Keratinocyte (primary cell): ENCODE data around the gene PTPN5.

Experiments
- EZH2 ChIP-seq: IDR thresholded peaks from one replicate; pipeline ENCODE4 v1.6.1; 2012; ENCODE audit warnings: inconsistent platforms, mild to moderate bottlenecking, low read length, moderate library complexity
- TF ChIP-seq, protein P1 (sequence below), 3 experiments: IDR thresholded peaks in 1 of 3; conservative IDR thresholded peaks in 1 of 3; optimal IDR thresholded peaks in 1 of 3; 2 replicates in 2 of 3; 3 replicates in 1 of 3; pipeline versions ENCODE3 to v1.5.1; 2011; ENCODE audit warnings: low read length in 3 of 3, mild to moderate bottlenecking in 3 of 3, moderate library complexity in 2 of 3, control low read depth in 1 of 3, inconsistent platforms in 1 of 3; ENCODE audit not compliant: insufficient read depth in 2 of 3; ENCODE audit errors: extremely low read depth in 1 of 3

DNA sequence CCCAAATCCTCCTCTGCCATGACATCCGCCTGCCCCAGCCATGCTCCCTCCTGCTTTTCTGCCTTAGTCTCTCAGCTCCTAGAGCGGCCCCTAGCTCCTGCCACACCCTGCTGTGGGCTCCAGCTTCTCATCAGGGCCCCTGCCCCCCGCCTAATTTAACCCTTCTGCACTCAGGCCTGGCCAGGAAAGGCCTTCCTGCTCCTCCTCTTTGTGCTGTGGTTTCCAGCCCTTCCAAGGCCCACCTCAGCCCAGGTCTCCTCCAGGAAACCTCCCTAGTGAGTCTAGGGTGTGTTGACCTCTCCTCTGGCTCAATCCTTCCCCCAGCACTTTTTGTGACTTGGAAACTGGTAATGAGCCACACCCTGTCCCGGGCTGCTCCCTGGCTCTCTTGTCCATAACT, 11.3 kb downstream of the PTPN5 start:
- TF ChIP-seq, protein P1, sequence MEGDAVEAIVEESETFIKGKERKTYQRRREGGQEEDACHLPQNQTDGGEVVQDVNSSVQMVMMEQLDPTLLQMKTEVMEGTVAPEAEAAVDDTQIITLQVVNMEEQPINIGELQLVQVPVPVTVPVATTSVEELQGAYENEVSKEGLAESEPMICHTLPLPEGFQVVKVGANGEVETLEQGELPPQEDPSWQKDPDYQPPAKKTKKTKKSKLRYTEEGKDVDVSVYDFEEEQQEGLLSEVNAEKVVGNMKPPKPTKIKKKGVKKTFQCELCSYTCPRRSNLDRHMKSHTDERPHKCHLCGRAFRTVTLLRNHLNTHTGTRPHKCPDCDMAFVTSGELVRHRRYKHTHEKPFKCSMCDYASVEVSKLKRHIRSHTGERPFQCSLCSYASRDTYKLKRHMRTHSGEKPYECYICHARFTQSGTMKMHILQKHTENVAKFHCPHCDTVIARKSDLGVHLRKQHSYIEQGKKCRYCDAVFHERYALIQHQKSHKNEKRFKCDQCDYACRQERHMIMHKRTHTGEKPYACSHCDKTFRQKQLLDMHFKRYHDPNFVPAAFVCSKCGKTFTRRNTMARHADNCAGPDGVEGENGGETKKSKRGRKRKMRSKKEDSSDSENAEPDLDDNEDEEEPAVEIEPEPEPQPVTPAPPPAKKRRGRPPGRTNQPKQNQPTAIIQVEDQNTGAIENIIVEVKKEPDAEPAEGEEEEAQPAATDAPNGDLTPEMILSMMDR (optimal IDR thresholded peaks at IDR 0.05 in 1 of 3, IDR thresholded peaks at IDR 0.05 in 1 of 3, conservative IDR thresholded peaks at IDR 0.05 in 1 of 3; ENCODE audit: extremely low read depth in 1 of 3, insufficient read depth in 2 of 3, low read length in 3 of 3): no peak
- no peak for TF ChIP-seq EZH2
